HEK293T (cell line): ENCODE data around the gene MVB12A.

ENCODE experiments used
- CTCF ChIA-PET: fragments of 350-600 bp; formaldehyde crosslinking; extraction: SDS; loops from one replicate; lab custom pipeline; 2021; ENCODE audit warnings: antibody characterized with exemption, inconsistent platforms; lab: Yijun Ruan, JAX
- POLR2A ChIA-PET: fragments of 350-600 bp; formaldehyde crosslinking; extraction: SDS; loops from one replicate; lab custom pipeline; 2020; ENCODE audit warnings: antibody characterized with exemption, inconsistent platforms; lab: Yijun Ruan, JAX
- DNase-seq: peaks from one replicate; pipeline ENCODE4 v3.0.0; 2012; ENCODE audit warnings: mixed read lengths; ENCODE audit errors: extremely low spot score
- ARNT ChIP-seq: fragments of 450-650 bp; IDR thresholded peaks from 2 replicates; pipeline ENCODE4 v1.6.1; 2017; ENCODE audit warnings: mild to moderate bottlenecking
- BHLHE40 ChIP-seq: fragments of 450-650 bp; IDR thresholded peaks from 2 replicates; pipeline ENCODE4 v1.6.1; 2016; ENCODE audit warnings: mild to moderate bottlenecking, moderate library complexity, borderline replicate concordance
- CTBP1 ChIP-seq: fragments of 450-650 bp; IDR thresholded peaks from 2 replicates; pipeline ENCODE4 v1.6.1; 2016; ENCODE audit warnings: borderline replicate concordance
- ELF4 ChIP-seq: fragments of 450-650 bp; IDR thresholded peaks from 2 replicates; pipeline ENCODE4 v1.6.1; 2017; ENCODE audit warnings: antibody characterized with exemption
- FOXA1 ChIP-seq: fragments of 450-650 bp; IDR thresholded peaks from 2 replicates; pipeline ENCODE4 v1.6.1; 2016; ENCODE audit warnings: mild to moderate bottlenecking
- FOXK2 ChIP-seq: fragments of 450-650 bp; IDR thresholded peaks from 2 replicates; pipeline ENCODE4 v1.6.1; 2016; ENCODE audit warnings: mild to moderate bottlenecking
- FOXM1 ChIP-seq: fragments of 450-650 bp; IDR thresholded peaks from 2 replicates; pipeline ENCODE4 v1.6.1; 2017; ENCODE audit warnings: mild to moderate bottlenecking, borderline replicate concordance
- HDGF ChIP-seq: fragments of 450-650 bp; IDR thresholded peaks from 2 replicates; pipeline ENCODE4 v1.6.1; 2017; ENCODE audit warnings: antibody characterized with exemption, borderline replicate concordance
- L3MBTL2 ChIP-seq: fragments of 450-650 bp; conservative IDR thresholded peaks from 2 replicates; pipeline ENCODE4 v1.6.1; 2016; ENCODE audit warnings: mild to moderate bottlenecking
- LEF1 ChIP-seq: fragments of 450-650 bp; IDR thresholded peaks from 2 replicates; pipeline ENCODE4 v1.6.1; 2017; ENCODE audit warnings: mild to moderate bottlenecking, borderline replicate concordance
- NFRKB ChIP-seq: fragments of 450-650 bp; IDR thresholded peaks from 2 replicates; pipeline ENCODE4 v1.6.1; 2016; ENCODE audit warnings: mild to moderate bottlenecking, moderate library complexity
- PKNOX1 ChIP-seq: fragments of 450-650 bp; IDR thresholded peaks from 2 replicates; pipeline ENCODE4 v1.6.1; 2016
- SP1 ChIP-seq: fragments of 450-650 bp; IDR thresholded peaks from 2 replicates; pipeline ENCODE4 v1.6.1; 2017
- SUZ12 ChIP-seq: fragments of 450-650 bp; IDR thresholded peaks from 2 replicates; pipeline ENCODE4 v1.6.1; 2016; ENCODE audit warnings: mild to moderate bottlenecking
- TARDBP ChIP-seq: fragments of 450-650 bp; IDR thresholded peaks from 2 replicates; pipeline ENCODE4 v1.6.1; 2016
- ZNF384 ChIP-seq: fragments of 450-650 bp; IDR thresholded peaks from 2 replicates; pipeline ENCODE4 v1.6.1; 2016

Gene MVB12A

GRCh38 chr19:17454576-17455071 lies 34.8 kb downstream of the MVB12A start:
- ChIA-PET POLR2A (no interaction called here), CTCF (interaction anchor here (0.6 to 1.4 kb wide), 2 partner anchors 41 to 119 kb away, joined by 4 read pairs; no protein-coding TSS in a partner anchor)
- DNase-seq, result no peak
- TF ChIP-seq FOXA1, result no peak
- no peak for TF ChIP-seq L3MBTL2
- no peak for TF ChIP-seq LEF1
- TF ChIP-seq TARDBP, result no peak

GRCh38 chr19:17455308-17456123 lies 35.7 kb downstream of the MVB12A start:
- no peak for TF ChIP-seq PKNOX1
- no peak for TF ChIP-seq ELF4
- TF ChIP-seq HDGF, result no peak
- TF ChIP-seq NFRKB, result no peak
- no peak for TF ChIP-seq ZNF384
- no peak for TF ChIP-seq FOXK2
- TF ChIP-seq L3MBTL2, result no peak
- TF ChIP-seq FOXA1, result no peak
- TF ChIP-seq ARNT, result no peak
- no peak for TF ChIP-seq CTBP1
- no peak for TF ChIP-seq TARDBP
- no peak for TF ChIP-seq LEF1
- TF ChIP-seq SP1, result no peak
- no peak for TF ChIP-seq BHLHE40
- no peak for TF ChIP-seq FOXM1
- TF ChIP-seq SUZ12, result no peak
- ChIA-PET POLR2A (no interaction called here), CTCF (interaction anchor here (1.4 kb wide), 1 partner anchor 40 kb away, joined by 4 read pairs; no protein-coding TSS in a partner anchor)
- no peak for DNase-seq

GRCh38 chr19:17456127-17456526 lies 36.3 kb downstream of the MVB12A start:
- ChIA-PET CTCF (interaction anchor here (0.6 kb wide), 1 partner anchor 38 kb away, joined by 3 read pairs; no protein-coding TSS in a partner anchor), POLR2A (no interaction called here)
- TF ChIP-seq ARNT (no peak), SP1 (no peak), BHLHE40 (no peak), SUZ12 (no peak), FOXM1 (no peak), ZNF384 (no peak), PKNOX1 (no peak), LEF1 (no peak), NFRKB (no peak)

GRCh38 chr19:17457616-17458015 lies 37.8 kb downstream of the MVB12A start:
- POLR2A ChIA-PET, result interaction anchor here (0.6 kb wide), 1 partner anchor 99 kb away, joined by 3 read pairs; no protein-coding TSS in a partner anchor
- TF ChIP-seq LEF1 (no peak), NFRKB (no peak), HDGF (no peak), TARDBP (no peak), ZNF384 (no peak), ARNT (no peak), BHLHE40 (no peak), FOXM1 (no peak), CTBP1 (no peak), SP1 (no peak), FOXA1 (no peak), PKNOX1 (no peak), SUZ12 (no peak), ELF4 (no peak), FOXK2 (no peak)
- CTCF ChIA-PET, result interaction anchor here (1.4 kb wide), 1 partner anchor 10 kb away, joined by 4 read pairs; the partner anchor contains the start of gene TMEM221

More at GRCh38 chr19:17456127-17456526, 36.3 kb downstream of the MVB12A start:
- no peak for DNase-seq

GRCh38 chr19:17458970-17459369 lies 39.1 kb downstream of the MVB12A start:
- ChIA-PET POLR2A (no interaction called here), CTCF (interaction anchor here (0.6 kb wide), 1 partner anchor 111 kb away, joined by 3 read pairs; no protein-coding TSS in a partner anchor)
- TF ChIP-seq NFRKB, result no peak
- no peak for DNase-seq

More at GRCh38 chr19:17457616-17458015, 37.8 kb downstream of the MVB12A start:
- no peak for DNase-seq
